GM12865 (cell line): ENCODE measurements around the gene AGPAT3.

Experiments
- DNase-seq: peaks from one replicate; pipeline ENCODE4 v3.0.0; 2010; ENCODE audit warnings: low read depth
- H3K4me3 ChIP-seq: 2 replicates; pipeline ENCODE4 v1.5.1; 2011; ENCODE audit warnings: mild to moderate bottlenecking, low read depth, low read length, control low read depth
- CTCF ChIP-seq: IDR thresholded peaks from 2 replicates; pipeline ENCODE4 v1.5.1; 2011; ENCODE audit warnings: low read length, control low read depth, low read depth, inconsistent platforms; ENCODE audit not compliant: insufficient read depth; ENCODE audit errors: missing control alignments

Gene AGPAT3

GRCh38 chr21:43865540-43866259, 677 bp downstream of the AGPAT3 start:
- TF ChIP-seq CTCF = no peak
- H3K4me3 ChIP-seq = peak overlapping the region; percentile 89
- DNase-seq = peak; percentile 63

GRCh38 chr21:43866260-43866629, 1.2 kb downstream of the AGPAT3 start:
- no peak for TF ChIP-seq CTCF
- peak overlapping the region; percentile 89 for H3K4me3 ChIP-seq

GRCh38 chr21:43866659-43867331, 1.8 kb downstream of the AGPAT3 start:
- H3K4me3 ChIP-seq = peak overlapping the region; percentile 89

More at GRCh38 chr21:43866260-43866629, 1.2 kb downstream of the AGPAT3 start:
- peak; percentile 68 for DNase-seq

GRCh38 chr21:43867332-43867703, 2.3 kb downstream of the AGPAT3 start:
- no peak for DNase-seq
- peak overlapping the region; percentile 89 for H3K4me3 ChIP-seq
- no peak for TF ChIP-seq CTCF

More at GRCh38 chr21:43866659-43867331, 1.8 kb downstream of the AGPAT3 start:
- no peak for TF ChIP-seq CTCF
- DNase-seq = peak; percentile 80

GRCh38 chr21:43867948-43868347, 2.9 kb downstream of the AGPAT3 start:
- DNase-seq = no peak
- TF ChIP-seq CTCF = no peak
- H3K4me3 ChIP-seq = no peak overlapping the region

- no peak overlapping the region for H3K4me3 ChIP-seq
- no peak for TF ChIP-seq CTCF
- DNase-seq = no peak
Measured at GRCh38 chr21:43868461-43868860, 3.4 kb downstream of the AGPAT3 start.
